Measurements from ENCODE around the gene ARFGEF2.
"Not testable (repeated sequence)": the region's sequence is repeated elsewhere in the genome, so short reads cannot be mapped to it uniquely, and the experiment has no call there.

ARFGEF2 gene

GRCh38 chr20:48936178-48936577 is 14.7 kb downstream of the ARFGEF2 start:
- DNase-seq; H3K18ac ChIP-seq (ENCODE audit: low read depth in 1 of 2, low read length in 2 of 2); H3K4ac ChIP-seq (ENCODE audit: low read depth in 1 of 2, low read length in 2 of 2); H2BK12ac ChIP-seq (ENCODE audit: low read length in 2 of 2); H3K27me3 ChIP-seq (ENCODE audit: control insufficient read depth in 1 of 2, insufficient read depth in 1 of 2, low read length in 2 of 2); H3K9me3 ChIP-seq (ENCODE audit: control insufficient read depth, low read length); H3K4me2 ChIP-seq (ENCODE audit: low read length, poor library complexity, severe bottlenecking); H3K9ac ChIP-seq (ENCODE audit: low read length); H3K36me3 ChIP-seq (ENCODE audit: control insufficient read depth in 1 of 2, insufficient read depth in 2 of 2, low read depth in 1 of 2, low read length in 2 of 2); H3K23ac ChIP-seq (ENCODE audit: low read length in 2 of 2); H3K14ac ChIP-seq (ENCODE audit: low read length in 2 of 2); H2BK15ac ChIP-seq (ENCODE audit: low read depth, poor library complexity, severe bottlenecking); H4K91ac ChIP-seq (ENCODE audit: low read length); H2AK5ac ChIP-seq (ENCODE audit: low read length, severe bottlenecking); H2AFZ ChIP-seq (ENCODE audit: low read depth, low read length); H2BK120ac ChIP-seq (ENCODE audit: low read depth, low read length); H3K27ac ChIP-seq (ENCODE audit: low read length, poor library complexity, severe bottlenecking); H3K4me3 ChIP-seq (ENCODE audit: insufficient read depth in 1 of 2, low read depth in 1 of 2, low read length in 2 of 2); H4K8ac ChIP-seq (ENCODE audit: low read length); H2BK5ac ChIP-seq (ENCODE audit: low read depth, low read length, poor library complexity, severe bottlenecking): not testable (repeated sequence)
- peaks cover 22% of the 10 kb centered on the region for H3K79me1 ChIP-seq (replicated peaks; ENCODE audit: low read length, poor library complexity, severe bottlenecking)
- WGBS = 98% methylated on average over 18 of the region's 30 CpGs
- H3K4me1 ChIP-seq (ENCODE audit: control insufficient read depth, insufficient read depth, low read depth, low read length) = peaks cover 16% of the 10 kb centered on the region

DNA sequence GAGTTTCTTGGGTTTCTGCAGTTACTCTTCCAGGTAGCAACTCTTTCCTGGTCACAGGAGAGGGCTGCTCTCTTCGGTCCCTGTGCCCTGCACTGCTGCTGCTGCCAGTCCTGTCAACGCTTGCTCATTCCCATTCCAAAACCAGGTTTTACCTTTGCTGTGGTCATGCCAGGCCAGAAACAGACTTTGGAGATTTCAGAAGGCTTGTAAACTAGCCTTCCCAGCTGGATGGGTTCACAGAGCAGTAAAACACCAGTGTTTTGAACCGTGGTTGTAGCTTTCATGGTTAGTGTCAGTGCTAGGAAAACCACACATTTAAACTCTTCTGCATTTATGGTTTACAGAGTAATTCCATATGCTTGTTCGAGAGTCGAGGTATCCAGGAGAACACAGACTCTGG is 16.2 kb downstream of the ARFGEF2 start:
- H3K27ac ChIP-seq (ENCODE audit: low read length, poor library complexity, severe bottlenecking) = no peak overlapping the region
- 100% methylated on average over 5 of the region's 5 CpGs for WGBS
- no peak for DNase-seq
- H3K18ac ChIP-seq (ENCODE audit: low read depth in 1 of 2, low read length in 2 of 2) = no peak overlapping the region
- no peak overlapping the region for H2BK120ac ChIP-seq (ENCODE audit: low read depth, low read length)
- no peak overlapping the region for H3K4ac ChIP-seq (ENCODE audit: low read depth in 1 of 2, low read length in 2 of 2)
- H4K8ac ChIP-seq (ENCODE audit: low read length) = no peak overlapping the region
- H3K27me3 ChIP-seq (ENCODE audit: control insufficient read depth in 1 of 2, insufficient read depth in 1 of 2, low read length in 2 of 2) = no peaks in the 10 kb centered on the region
- H4K91ac ChIP-seq (ENCODE audit: low read length) = no peak overlapping the region
- H2AFZ ChIP-seq (ENCODE audit: low read depth, low read length) = no peak overlapping the region
- H3K4me3 ChIP-seq (ENCODE audit: insufficient read depth in 1 of 2, low read depth in 1 of 2, low read length in 2 of 2) = no peak overlapping the region
- peaks cover 3 to 19% of the 10 kb centered on the region in 2 experiments for H3K36me3 ChIP-seq (ENCODE audit: control insufficient read depth in 1 of 2, insufficient read depth in 2 of 2, low read depth in 1 of 2, low read length in 2 of 2)
- no peak overlapping the region for H3K14ac ChIP-seq (ENCODE audit: low read length in 2 of 2)
- no peak overlapping the region for H2BK5ac ChIP-seq (ENCODE audit: low read depth, low read length, poor library complexity, severe bottlenecking)
- H3K9me3 ChIP-seq (ENCODE audit: control insufficient read depth, low read length) = no peaks in the 10 kb centered on the region
- peaks cover 11% of the 10 kb centered on the region for H3K4me1 ChIP-seq (ENCODE audit: control insufficient read depth, insufficient read depth, low read depth, low read length)
- H2BK15ac ChIP-seq (ENCODE audit: low read depth, poor library complexity, severe bottlenecking) = no peak overlapping the region
- no peak overlapping the region for H3K23ac ChIP-seq (ENCODE audit: low read length in 2 of 2)
- no peak overlapping the region for H3K9ac ChIP-seq (ENCODE audit: low read length)
- H3K4me2 ChIP-seq (ENCODE audit: low read length, poor library complexity, severe bottlenecking) = no peak overlapping the region
- H2AK5ac ChIP-seq (ENCODE audit: low read length, severe bottlenecking) = no peak overlapping the region
- H2BK12ac ChIP-seq (ENCODE audit: low read length in 2 of 2) = no peak overlapping the region
- H3K79me1 ChIP-seq (replicated peaks; ENCODE audit: low read length, poor library complexity, severe bottlenecking) = peaks cover 22% of the 10 kb centered on the region

DNA sequence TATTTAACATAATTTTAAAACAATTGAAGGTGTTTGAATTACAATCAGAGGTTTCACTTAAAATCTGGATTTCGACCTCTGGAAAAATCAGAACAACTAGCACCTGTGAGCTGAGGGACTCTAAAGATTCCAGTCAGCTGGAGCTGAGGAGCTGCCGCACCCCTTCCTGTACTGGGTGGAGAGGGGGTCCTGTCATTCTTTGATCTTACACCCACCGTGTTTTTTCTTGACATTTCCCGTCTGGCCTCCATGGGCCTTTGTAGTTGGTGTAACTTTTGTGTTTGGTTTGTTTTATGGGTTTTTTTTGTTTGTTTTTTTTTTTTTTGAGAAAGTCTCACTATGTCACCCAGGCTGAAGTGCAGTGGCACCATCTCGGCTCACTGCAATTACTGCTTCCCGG is 17.2 kb downstream of the ARFGEF2 start:
- H2AFZ ChIP-seq (ENCODE audit: low read depth, low read length) = no peak overlapping the region
- no peak overlapping the region for H3K27ac ChIP-seq (ENCODE audit: low read length, poor library complexity, severe bottlenecking)
- H3K79me1 ChIP-seq (replicated peaks; ENCODE audit: low read length, poor library complexity, severe bottlenecking) = peaks cover 23% of the 10 kb centered on the region
- no peak overlapping the region for H4K8ac ChIP-seq (ENCODE audit: low read length)
- no peak overlapping the region for H3K4me3 ChIP-seq (ENCODE audit: insufficient read depth in 1 of 2, low read depth in 1 of 2, low read length in 2 of 2)
- H3K4me2 ChIP-seq (ENCODE audit: low read length, poor library complexity, severe bottlenecking) = no peak overlapping the region
- no peak overlapping the region for H2AK5ac ChIP-seq (ENCODE audit: low read length, severe bottlenecking)
- no peaks in the 10 kb centered on the region for H3K9me3 ChIP-seq (ENCODE audit: control insufficient read depth, low read length)
- H3K23ac ChIP-seq (ENCODE audit: low read length in 2 of 2) = no peak overlapping the region
- no peak overlapping the region for H2BK12ac ChIP-seq (ENCODE audit: low read length in 2 of 2)
- no peak overlapping the region for H2BK5ac ChIP-seq (ENCODE audit: low read depth, low read length, poor library complexity, severe bottlenecking)
- H3K36me3 ChIP-seq (ENCODE audit: control insufficient read depth in 1 of 2, insufficient read depth in 2 of 2, low read depth in 1 of 2, low read length in 2 of 2) = peaks cover 3 to 29% of the 10 kb centered on the region in 2 experiments
- no peak overlapping the region for H3K9ac ChIP-seq (ENCODE audit: low read length)
- 73% methylated on average over 5 of the region's 6 CpGs for WGBS
- H3K4ac ChIP-seq (ENCODE audit: low read depth in 1 of 2, low read length in 2 of 2) = no peak overlapping the region
- H3K4me1 ChIP-seq (ENCODE audit: control insufficient read depth, insufficient read depth, low read depth, low read length) = peaks cover 3% of the 10 kb centered on the region
- H2BK120ac ChIP-seq (ENCODE audit: low read depth, low read length) = no peak overlapping the region
- H3K14ac ChIP-seq (ENCODE audit: low read length in 2 of 2) = no peak overlapping the region
- no peak for DNase-seq
- no peak overlapping the region for H2BK15ac ChIP-seq (ENCODE audit: low read depth, poor library complexity, severe bottlenecking)
- H4K91ac ChIP-seq (ENCODE audit: low read length) = no peak overlapping the region
- no peaks in the 10 kb centered on the region for H3K27me3 ChIP-seq (ENCODE audit: control insufficient read depth in 1 of 2, insufficient read depth in 1 of 2, low read length in 2 of 2)
- peak overlapping the region in 1 of 2 experiments; percentile 41 for H3K18ac ChIP-seq (ENCODE audit: low read depth in 1 of 2, low read length in 2 of 2)

DNA sequence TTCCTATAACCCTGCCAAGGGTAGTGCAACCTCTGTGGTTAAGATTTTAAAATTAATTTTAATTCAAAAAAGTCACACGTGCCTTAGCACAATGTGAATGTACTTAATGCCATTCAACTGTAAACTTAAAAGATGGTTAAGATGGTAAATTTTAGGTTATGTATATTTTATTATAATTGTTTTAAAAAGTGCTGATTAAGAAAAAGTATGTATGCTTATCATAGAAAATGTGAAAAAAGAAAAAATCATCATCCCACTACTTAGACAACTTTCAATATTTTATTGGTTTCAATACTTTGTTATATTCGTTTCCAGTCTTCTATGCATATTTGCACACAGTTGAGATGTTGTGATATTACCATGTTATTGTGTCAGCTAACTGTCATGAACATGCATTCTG is 18.7 kb downstream of the ARFGEF2 start:
- Histone ChIP-seq H3K14ac (ENCODE audit: low read length in 2 of 2) (no peak overlapping the region), H3K27me3 (ENCODE audit: control insufficient read depth in 1 of 2, insufficient read depth in 1 of 2, low read length in 2 of 2) (no peaks in the 10 kb centered on the region), H4K91ac (ENCODE audit: low read length) (no peak overlapping the region), H2BK5ac (ENCODE audit: low read depth, low read length, poor library complexity, severe bottlenecking) (no peak overlapping the region), H3K9me3 (ENCODE audit: control insufficient read depth, low read length) (no peaks in the 10 kb centered on the region), H3K9ac (ENCODE audit: low read length) (no peak overlapping the region), H3K4me1 (ENCODE audit: control insufficient read depth, insufficient read depth, low read depth, low read length) (no peaks in the 10 kb centered on the region), H3K23ac (ENCODE audit: low read length in 2 of 2) (no peak overlapping the region), H3K36me3 (ENCODE audit: control insufficient read depth in 1 of 2, insufficient read depth in 2 of 2, low read depth in 1 of 2, low read length in 2 of 2) (peaks cover 10 to 43% of the 10 kb centered on the region in 2 experiments), H2BK12ac (ENCODE audit: low read length in 2 of 2) (no peak overlapping the region), H3K4me3 (ENCODE audit: insufficient read depth in 1 of 2, low read depth in 1 of 2, low read length in 2 of 2) (no peak overlapping the region), H2AK5ac (ENCODE audit: low read length, severe bottlenecking) (no peak overlapping the region), H3K27ac (ENCODE audit: low read length, poor library complexity, severe bottlenecking) (no peak overlapping the region), H3K4me2 (ENCODE audit: low read length, poor library complexity, severe bottlenecking) (no peak overlapping the region), H4K8ac (ENCODE audit: low read length) (no peak overlapping the region), H3K79me1 (replicated peaks; ENCODE audit: low read length, poor library complexity, severe bottlenecking) (peaks cover 29% of the 10 kb centered on the region), H3K18ac (ENCODE audit: low read depth in 1 of 2, low read length in 2 of 2) (no peak overlapping the region), H3K4ac (ENCODE audit: low read depth in 1 of 2, low read length in 2 of 2) (no peak overlapping the region), H2BK120ac (ENCODE audit: low read depth, low read length) (no peak overlapping the region), H2BK15ac (ENCODE audit: low read depth, poor library complexity, severe bottlenecking) (no peak overlapping the region), H2AFZ (ENCODE audit: low read depth, low read length) (no peak overlapping the region)
- no peak for DNase-seq
- WGBS = 100% methylated on average over 1 of the region's 2 CpGs
